ENCODE results near the gene MTM1. TPM values are rescaled to one million over a fixed set of nuclear protein-coding genes. Genes with fewer than 3 reads are reported as not detected.

The MTM1 gene
- polyA plus RNA-seq, 1 donor from 2014 or later: 7.1 TPM

- H3K36me3 ChIP-seq (ENCODE audit: insufficient read depth, low read length): no peaks in the 10 kb centered on the region
- H3K27ac ChIP-seq (ENCODE audit: low read length): no peak overlapping the region
- H3K9me2 ChIP-seq (ENCODE audit: insufficient read depth, low read length): no peaks in the 10 kb centered on the region
Observed at GRCh38 chrX:150582338-150582948, 14.0 kb downstream of the MTM1 start.

GRCh38 chrX:150587585-150588503, 19.4 kb downstream of the MTM1 start:
- no peaks in the 10 kb centered on the region for H4K20me1 ChIP-seq (ENCODE audit: insufficient read depth)
- H3F3A ChIP-seq (ENCODE audit: insufficient read depth, low read length, poor library complexity, severe bottlenecking): no peaks in the 10 kb centered on the region
- no peak overlapping the region for H3K9ac ChIP-seq (ENCODE audit: low read length)
- H3K4me3 ChIP-seq (ENCODE audit: low read length): no peak overlapping the region
- TF ChIP-seq, protein P1, sequence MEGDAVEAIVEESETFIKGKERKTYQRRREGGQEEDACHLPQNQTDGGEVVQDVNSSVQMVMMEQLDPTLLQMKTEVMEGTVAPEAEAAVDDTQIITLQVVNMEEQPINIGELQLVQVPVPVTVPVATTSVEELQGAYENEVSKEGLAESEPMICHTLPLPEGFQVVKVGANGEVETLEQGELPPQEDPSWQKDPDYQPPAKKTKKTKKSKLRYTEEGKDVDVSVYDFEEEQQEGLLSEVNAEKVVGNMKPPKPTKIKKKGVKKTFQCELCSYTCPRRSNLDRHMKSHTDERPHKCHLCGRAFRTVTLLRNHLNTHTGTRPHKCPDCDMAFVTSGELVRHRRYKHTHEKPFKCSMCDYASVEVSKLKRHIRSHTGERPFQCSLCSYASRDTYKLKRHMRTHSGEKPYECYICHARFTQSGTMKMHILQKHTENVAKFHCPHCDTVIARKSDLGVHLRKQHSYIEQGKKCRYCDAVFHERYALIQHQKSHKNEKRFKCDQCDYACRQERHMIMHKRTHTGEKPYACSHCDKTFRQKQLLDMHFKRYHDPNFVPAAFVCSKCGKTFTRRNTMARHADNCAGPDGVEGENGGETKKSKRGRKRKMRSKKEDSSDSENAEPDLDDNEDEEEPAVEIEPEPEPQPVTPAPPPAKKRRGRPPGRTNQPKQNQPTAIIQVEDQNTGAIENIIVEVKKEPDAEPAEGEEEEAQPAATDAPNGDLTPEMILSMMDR (IDR thresholded peaks at IDR 0.05; ENCODE audit: poor library complexity, severe bottlenecking): peak; percentile 12
- TF ChIP-seq EZH2 (IDR thresholded peaks at IDR 0.05; ENCODE audit: borderline replicate concordance, insufficient read depth, low read length, poor library complexity, severe bottlenecking): no peak
- no peak overlapping the region for H2AFZ ChIP-seq (ENCODE audit: low read depth, low read length)
- no peaks in the 10 kb centered on the region for H3K9me3 ChIP-seq (ENCODE audit: low read length)
- no peaks in the 10 kb centered on the region for H3K9me2 ChIP-seq (ENCODE audit: insufficient read depth, low read length)
- H3K79me2 ChIP-seq (replicated peaks; ENCODE audit: insufficient read depth, low read length): no peaks in the 10 kb centered on the region
- no peak overlapping the region for H3K27ac ChIP-seq (ENCODE audit: low read length)
- no peak overlapping the region for H3K4me2 ChIP-seq (ENCODE audit: low read length)
- H3K27me3 ChIP-seq (ENCODE audit: insufficient read depth, low read depth, low read length): no peaks in the 10 kb centered on the region
- H3K36me3 ChIP-seq (ENCODE audit: insufficient read depth, low read length): no peaks in the 10 kb centered on the region

More at GRCh38 chrX:150582338-150582948, 14.0 kb downstream of the MTM1 start:
- H3K9me3 ChIP-seq (ENCODE audit: low read length): no peaks in the 10 kb centered on the region
- H4K20me1 ChIP-seq (ENCODE audit: insufficient read depth): no peaks in the 10 kb centered on the region
- TF ChIP-seq, protein P1 (IDR thresholded peaks at IDR 0.05; ENCODE audit: poor library complexity, severe bottlenecking): no peak
- TF ChIP-seq POLR2AphosphoS5 (IDR thresholded peaks at IDR 0.05) (no peak), RAD21 (conservative IDR thresholded peaks at IDR 0.05) (no peak), EZH2 (IDR thresholded peaks at IDR 0.05; ENCODE audit: borderline replicate concordance, insufficient read depth, low read length, poor library complexity, severe bottlenecking) (no peak), MXI1 (conservative IDR thresholded peaks at IDR 0.05; ENCODE audit: poor library complexity, severe bottlenecking) (no peak), TAF1 (IDR thresholded peaks at IDR 0.05; ENCODE audit: low read depth) (no peak), EP300 (conservative IDR thresholded peaks at IDR 0.05; ENCODE audit: poor library complexity, severe bottlenecking) (no peak), SMC3 (conservative IDR thresholded peaks at IDR 0.05; ENCODE audit: poor library complexity) (no peak)
- TF ChIP-seq, protein P2, sequence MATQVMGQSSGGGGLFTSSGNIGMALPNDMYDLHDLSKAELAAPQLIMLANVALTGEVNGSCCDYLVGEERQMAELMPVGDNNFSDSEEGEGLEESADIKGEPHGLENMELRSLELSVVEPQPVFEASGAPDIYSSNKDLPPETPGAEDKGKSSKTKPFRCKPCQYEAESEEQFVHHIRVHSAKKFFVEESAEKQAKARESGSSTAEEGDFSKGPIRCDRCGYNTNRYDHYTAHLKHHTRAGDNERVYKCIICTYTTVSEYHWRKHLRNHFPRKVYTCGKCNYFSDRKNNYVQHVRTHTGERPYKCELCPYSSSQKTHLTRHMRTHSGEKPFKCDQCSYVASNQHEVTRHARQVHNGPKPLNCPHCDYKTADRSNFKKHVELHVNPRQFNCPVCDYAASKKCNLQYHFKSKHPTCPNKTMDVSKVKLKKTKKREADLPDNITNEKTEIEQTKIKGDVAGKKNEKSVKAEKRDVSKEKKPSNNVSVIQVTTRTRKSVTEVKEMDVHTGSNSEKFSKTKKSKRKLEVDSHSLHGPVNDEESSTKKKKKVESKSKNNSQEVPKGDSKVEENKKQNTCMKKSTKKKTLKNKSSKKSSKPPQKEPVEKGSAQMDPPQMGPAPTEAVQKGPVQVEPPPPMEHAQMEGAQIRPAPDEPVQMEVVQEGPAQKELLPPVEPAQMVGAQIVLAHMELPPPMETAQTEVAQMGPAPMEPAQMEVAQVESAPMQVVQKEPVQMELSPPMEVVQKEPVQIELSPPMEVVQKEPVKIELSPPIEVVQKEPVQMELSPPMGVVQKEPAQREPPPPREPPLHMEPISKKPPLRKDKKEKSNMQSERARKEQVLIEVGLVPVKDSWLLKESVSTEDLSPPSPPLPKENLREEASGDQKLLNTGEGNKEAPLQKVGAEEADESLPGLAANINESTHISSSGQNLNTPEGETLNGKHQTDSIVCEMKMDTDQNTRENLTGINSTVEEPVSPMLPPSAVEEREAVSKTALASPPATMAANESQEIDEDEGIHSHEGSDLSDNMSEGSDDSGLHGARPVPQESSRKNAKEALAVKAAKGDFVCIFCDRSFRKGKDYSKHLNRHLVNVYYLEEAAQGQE (IDR thresholded peaks at IDR 0.05; ENCODE audit: borderline replicate concordance): no peak
- no peaks in the 10 kb centered on the region for H3K79me2 ChIP-seq (replicated peaks; ENCODE audit: insufficient read depth, low read length)
- H3K4me3 ChIP-seq (ENCODE audit: low read length): no peak overlapping the region
- H3K4me2 ChIP-seq (ENCODE audit: low read length): no peak overlapping the region
- no peaks in the 10 kb centered on the region for H3K27me3 ChIP-seq (ENCODE audit: insufficient read depth, low read depth, low read length)
- H3F3A ChIP-seq (ENCODE audit: insufficient read depth, low read length, poor library complexity, severe bottlenecking): no peaks in the 10 kb centered on the region
- H2AFZ ChIP-seq (ENCODE audit: low read depth, low read length): no peak overlapping the region
- no peak overlapping the region for H3K9ac ChIP-seq (ENCODE audit: low read length)

All from neural cell (in vitro differentiated cells).